ENCODE data around the gene MMD. TPM values are rescaled to one million over a fixed set of nuclear protein-coding genes. Genes with fewer than 3 reads are reported as not detected.

Gene MMD
- total and polyA plus RNA-seq, 2 donors (not counting 1 experiment from before 2014, with no cell fraction given) = 19.2 to 29.4 TPM

DNA sequence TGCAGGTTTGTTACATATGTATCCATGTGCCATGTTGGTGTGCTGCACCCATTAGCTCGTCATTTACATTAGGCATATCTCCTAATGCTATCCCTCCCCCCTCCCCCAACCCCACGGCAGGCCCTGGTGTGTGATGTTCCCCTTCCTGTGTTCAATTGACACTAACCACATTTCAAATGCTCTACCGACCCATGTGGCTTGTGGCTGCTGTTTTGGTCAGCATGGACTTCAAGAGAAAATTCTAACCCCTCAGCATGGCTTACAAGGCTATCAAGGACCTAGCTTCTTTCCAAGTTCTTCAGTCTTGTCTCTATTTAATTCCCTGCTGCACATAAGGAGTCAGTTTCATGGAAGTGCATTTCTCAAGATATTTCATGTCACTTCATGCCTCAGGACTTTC, 52.9 kb downstream of the MMD start:
- Histone ChIP-seq H3K9ac (ENCODE audit: low read length) (no peak overlapping the region), H3K4me2 (replicated peaks; ENCODE audit: low read depth, low read length, poor library complexity, severe bottlenecking) (no peak overlapping the region), H3K27ac (ENCODE audit: low read length in 2 of 2) (no peak overlapping the region), H3K27me3 (replicated peaks in 1 of 4; ENCODE audit: control extremely low read depth in 1 of 4, control insufficient read depth in 3 of 4, insufficient read depth in 4 of 4, low read length in 3 of 4) (peaks cover 0 to 2% (median 0%) of the 10 kb centered on the region in 4 experiments), H3K79me2 (ENCODE audit: control insufficient read depth, insufficient read depth, low read length) (no peaks in the 10 kb centered on the region), H3K9me3 (ENCODE audit: control extremely low read depth in 1 of 3, control insufficient read depth in 2 of 3, insufficient read depth in 1 of 3, low read length in 2 of 3) (peaks cover 0 to 7% (median 0%) of the 10 kb centered on the region in 3 donors), H4K20me1 (ENCODE audit: control insufficient read depth, insufficient read depth, low read length, poor library complexity, severe bottlenecking) (no peaks in the 10 kb centered on the region), H2AFZ (ENCODE audit: insufficient read depth, low read depth, low read length, poor library complexity, severe bottlenecking) (no peak overlapping the region), H3K4me1 (ENCODE audit: control insufficient read depth in 2 of 2, insufficient read depth in 2 of 2, low read length in 2 of 2) (no peaks in the 10 kb centered on the region), H3K4me3 (ENCODE audit: control extremely low read depth in 1 of 5, extremely low read depth in 1 of 5, insufficient read depth in 1 of 5, low read depth in 2 of 5, low read length in 4 of 5) (no peak overlapping the region), H3K36me3 (replicated peaks in 1 of 2; ENCODE audit: control extremely low read depth in 1 of 2, control insufficient read depth in 1 of 2, extremely low read depth in 1 of 2, insufficient read depth in 2 of 2, low read length in 1 of 2) (no peaks in the 10 kb centered on the region)
- intact Hi-C loops (cut with micrococcal nuclease) = no loop called here
- peaks cover 3% of the 10 kb centered on the region for H3K4me1 Mint-ChIP-seq
- TF ChIP-seq EZH2 (IDR thresholded peaks at IDR 0.05; ENCODE audit: borderline replicate concordance, insufficient read depth, low read depth, low read length, poor library complexity, severe bottlenecking) = no peak
- TF ChIP-seq, protein P1, sequence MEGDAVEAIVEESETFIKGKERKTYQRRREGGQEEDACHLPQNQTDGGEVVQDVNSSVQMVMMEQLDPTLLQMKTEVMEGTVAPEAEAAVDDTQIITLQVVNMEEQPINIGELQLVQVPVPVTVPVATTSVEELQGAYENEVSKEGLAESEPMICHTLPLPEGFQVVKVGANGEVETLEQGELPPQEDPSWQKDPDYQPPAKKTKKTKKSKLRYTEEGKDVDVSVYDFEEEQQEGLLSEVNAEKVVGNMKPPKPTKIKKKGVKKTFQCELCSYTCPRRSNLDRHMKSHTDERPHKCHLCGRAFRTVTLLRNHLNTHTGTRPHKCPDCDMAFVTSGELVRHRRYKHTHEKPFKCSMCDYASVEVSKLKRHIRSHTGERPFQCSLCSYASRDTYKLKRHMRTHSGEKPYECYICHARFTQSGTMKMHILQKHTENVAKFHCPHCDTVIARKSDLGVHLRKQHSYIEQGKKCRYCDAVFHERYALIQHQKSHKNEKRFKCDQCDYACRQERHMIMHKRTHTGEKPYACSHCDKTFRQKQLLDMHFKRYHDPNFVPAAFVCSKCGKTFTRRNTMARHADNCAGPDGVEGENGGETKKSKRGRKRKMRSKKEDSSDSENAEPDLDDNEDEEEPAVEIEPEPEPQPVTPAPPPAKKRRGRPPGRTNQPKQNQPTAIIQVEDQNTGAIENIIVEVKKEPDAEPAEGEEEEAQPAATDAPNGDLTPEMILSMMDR (IDR thresholded peaks at IDR 0.05) = no peak
- DNase-seq = no peak
- peaks cover 4% of the 10 kb centered on the region for H3K9me3 Mint-ChIP-seq (ENCODE audit: insufficient read depth)
- H3K27me3 Mint-ChIP-seq = peaks cover 9% of the 10 kb centered on the region
- ChIA-PET POLR2A (no interaction called here), CTCF (no interaction called here)
- no peak for ATAC-seq (ENCODE audit: low read depth)
- WGBS (ENCODE audit: insufficient coverage) = 0% methylated on average over 2 of the region's 3 CpGs
- no peak overlapping the region for H3K27ac Mint-ChIP-seq
- H3K4me3 Mint-ChIP-seq = no peak overlapping the region

GRCh38 chr17:55366020-55366481, 55.6 kb downstream of the MMD start:
- intact Hi-C loops (cut with micrococcal nuclease) = no loop called here
- no peak overlapping the region for H3K4me3 Mint-ChIP-seq

More at GRCh38 chr17:55366020-55366481, 55.6 kb downstream of the MMD start:
- no peaks in the 10 kb centered on the region for H3K79me2 ChIP-seq (ENCODE audit: control insufficient read depth, insufficient read depth, low read length)
- H3K27ac Mint-ChIP-seq = no peak overlapping the region
- CTCF ChIA-PET = interaction anchor here (0.7 to 2.3 kb wide), 4 partner anchors 8 to 373 kb away, joined by 3 to 7 read pairs (median 4); no protein-coding TSS in a partner anchor
- peaks cover 11% of the 10 kb centered on the region for H3K27me3 Mint-ChIP-seq
- H3K4me3 ChIP-seq (ENCODE audit: control extremely low read depth in 1 of 5, extremely low read depth in 1 of 5, insufficient read depth in 1 of 5, low read depth in 2 of 5, low read length in 4 of 5) = no peak overlapping the region
- peaks cover 0 to 6% (median 2%) of the 10 kb centered on the region in 3 donors for H3K9me3 ChIP-seq (ENCODE audit: control extremely low read depth in 1 of 3, control insufficient read depth in 2 of 3, insufficient read depth in 1 of 3, low read length in 2 of 3)
- H3K27ac ChIP-seq (ENCODE audit: low read length in 2 of 2) = no peak overlapping the region
- no peaks in the 10 kb centered on the region for H3K4me1 ChIP-seq (ENCODE audit: control insufficient read depth in 2 of 2, insufficient read depth in 2 of 2, low read length in 2 of 2)
- POLR2A ChIA-PET = no interaction called here
- H3K9ac ChIP-seq (ENCODE audit: low read length) = no peak overlapping the region
- H3K4me1 Mint-ChIP-seq = peaks cover 3% of the 10 kb centered on the region
- no peaks in the 10 kb centered on the region for H4K20me1 ChIP-seq (ENCODE audit: control insufficient read depth, insufficient read depth, low read length, poor library complexity, severe bottlenecking)
- peaks cover 0 to 4% (median 2%) of the 10 kb centered on the region in 4 experiments for H3K27me3 ChIP-seq (replicated peaks in 1 of 4; ENCODE audit: control extremely low read depth in 1 of 4, control insufficient read depth in 3 of 4, insufficient read depth in 4 of 4, low read length in 3 of 4)
- H3K36me3 ChIP-seq (replicated peaks in 1 of 2; ENCODE audit: control extremely low read depth in 1 of 2, control insufficient read depth in 1 of 2, extremely low read depth in 1 of 2, insufficient read depth in 2 of 2, low read length in 1 of 2) = no peaks in the 10 kb centered on the region
- TF ChIP-seq, protein P1 (IDR thresholded peaks at IDR 0.05) = no peak
- no peak for TF ChIP-seq EZH2 (IDR thresholded peaks at IDR 0.05; ENCODE audit: borderline replicate concordance, insufficient read depth, low read depth, low read length, poor library complexity, severe bottlenecking)
- H3K4me2 ChIP-seq (replicated peaks; ENCODE audit: low read depth, low read length, poor library complexity, severe bottlenecking) = no peak overlapping the region
- DNase-seq = no peak
- H2AFZ ChIP-seq (ENCODE audit: insufficient read depth, low read depth, low read length, poor library complexity, severe bottlenecking) = no peak overlapping the region
- peaks cover 3% of the 10 kb centered on the region for H3K9me3 Mint-ChIP-seq (ENCODE audit: insufficient read depth)
- 100% methylated on average over 1 of the region's 1 CpG for WGBS (ENCODE audit: insufficient coverage)
- no peak for ATAC-seq (ENCODE audit: low read depth)

Data from B cell (primary cell).